ENCODE measurements around the gene CORO2A. TPM values are rescaled to one million over a fixed set of nuclear protein-coding genes. Genes with fewer than 3 reads are reported as not detected.

The CORO2A gene
- total and polyA plus RNA-seq, 2 of the 13 experiments (the other 11 are each of a cell fraction or from before 2014, with no cell fraction given): 14.4 to 15.3 TPM

DNA sequence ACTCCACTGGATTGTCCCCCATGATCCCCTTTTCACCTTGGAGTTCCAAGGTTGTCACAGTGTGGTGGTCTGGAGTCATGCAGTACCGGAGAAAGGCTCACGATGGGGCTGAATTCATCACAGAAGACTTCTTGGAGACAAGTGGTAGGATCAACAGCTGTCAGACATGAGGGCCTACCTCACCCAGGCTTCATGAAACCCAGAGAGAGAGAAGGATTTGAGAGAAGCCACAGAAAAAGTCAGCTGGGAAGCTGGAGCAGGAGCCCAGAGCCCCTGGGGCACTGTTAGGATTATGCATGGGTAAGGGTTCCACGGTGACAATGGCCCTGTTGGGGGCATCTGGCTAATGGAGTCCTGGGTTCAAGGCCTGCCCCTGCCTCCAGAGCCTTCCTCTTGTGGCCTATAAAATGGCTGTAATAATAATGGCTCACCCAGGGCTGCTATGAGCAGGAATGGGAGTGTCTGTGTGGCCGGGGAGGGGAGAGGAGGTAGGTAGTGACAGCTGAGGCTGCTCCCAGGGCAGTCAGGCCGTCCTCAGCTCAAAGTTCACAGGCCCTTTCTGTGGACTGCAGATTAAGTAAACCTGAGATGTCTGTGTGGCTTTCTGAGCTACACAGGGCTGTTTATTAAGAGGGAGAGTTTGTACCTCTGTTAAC is 74.3 kb downstream of the CORO2A start (continued):
- TF ChIP-seq, protein P1, sequence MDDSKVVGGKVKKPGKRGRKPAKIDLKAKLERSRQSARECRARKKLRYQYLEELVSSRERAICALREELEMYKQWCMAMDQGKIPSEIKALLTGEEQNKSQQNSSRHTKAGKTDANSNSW (CRISPR knock-in tag; IDR thresholded peaks at IDR 0.05; ENCODE audit: borderline replicate concordance): no peak
- TF ChIP-seq STAG1 (CRISPR knock-in tag; IDR thresholded peaks at IDR 0.05) (0 out of 2 replicates have a peak, but pooled peaks have one; percentile 18), MAZ (IDR thresholded peaks at IDR 0.05; ENCODE audit: borderline replicate concordance, low read depth, low read length) (no peak), MAZ (CRISPR knock-in tag; IDR thresholded peaks at IDR 0.05; ENCODE audit: low read depth) (0 out of 2 replicates have a peak, but pooled peaks have one; percentile 9), ZNF333 (CRISPR knock-in tag; IDR thresholded peaks at IDR 0.05; ENCODE audit: borderline replicate concordance) (no peak), ZEB1 (IDR thresholded peaks at IDR 0.05; ENCODE audit: insufficient replicate concordance, low read depth) (no peak), LCORL (IDR thresholded peaks at IDR 0.05) (no peak), LCORL (CRISPR knock-in tag; IDR thresholded peaks at IDR 0.05) (peak; percentile 15; the same call in 1 of the 2 replicates), ZNF891 (CRISPR knock-in tag; IDR thresholded peaks at IDR 0.05) (no peak), YY1 (IDR thresholded peaks at IDR 0.05; ENCODE audit: insufficient read depth, insufficient replicate concordance, low read depth, low read length) (peak; percentile 14), YEATS4 (CRISPR knock-in tag; IDR thresholded peaks at IDR 0.05; ENCODE audit: borderline replicate concordance) (no peak), POGZ (CRISPR knock-in tag; IDR thresholded peaks at IDR 0.05) (no peak), ZSCAN31 (CRISPR knock-in tag; IDR thresholded peaks at IDR 0.05; ENCODE audit: low read depth) (no peak), RFX1 (IDR thresholded peaks at IDR 0.05) (no peak), YEATS2 (CRISPR knock-in tag; IDR thresholded peaks at IDR 0.05; ENCODE audit: borderline replicate concordance) (0 out of 2 replicates have a peak, but pooled peaks have one; percentile 12), HNF4G (IDR thresholded peaks at IDR 0.05; ENCODE audit: borderline replicate concordance, low read depth, low read length) (peak; percentile 86; the same call in 1 of the 2 replicates), HNF4G (CRISPR knock-in tag; IDR thresholded peaks at IDR 0.05; ENCODE audit: borderline replicate concordance, low read depth) (no peak), CHCHD3 (CRISPR knock-in tag; IDR thresholded peaks at IDR 0.05) (no peak), THAP11 (CRISPR knock-in tag; IDR thresholded peaks at IDR 0.05) (no peak), NAIF1 (CRISPR knock-in tag; IDR thresholded peaks at IDR 0.05; ENCODE audit: borderline replicate concordance) (no peak)
- TF ChIP-seq, protein P2, sequence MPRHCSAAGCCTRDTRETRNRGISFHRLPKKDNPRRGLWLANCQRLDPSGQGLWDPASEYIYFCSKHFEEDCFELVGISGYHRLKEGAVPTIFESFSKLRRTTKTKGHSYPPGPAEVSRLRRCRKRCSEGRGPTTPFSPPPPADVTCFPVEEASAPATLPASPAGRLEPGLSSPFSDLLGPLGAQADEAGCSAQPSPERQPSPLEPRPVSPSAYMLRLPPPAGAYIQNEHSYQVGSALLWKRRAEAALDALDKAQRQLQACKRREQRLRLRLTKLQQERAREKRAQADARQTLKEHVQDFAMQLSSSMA (CRISPR knock-in tag; IDR thresholded peaks at IDR 0.05): 0 out of 2 replicates have a peak, but pooled peaks have one; percentile 46
- TF ChIP-seq, protein P3, sequence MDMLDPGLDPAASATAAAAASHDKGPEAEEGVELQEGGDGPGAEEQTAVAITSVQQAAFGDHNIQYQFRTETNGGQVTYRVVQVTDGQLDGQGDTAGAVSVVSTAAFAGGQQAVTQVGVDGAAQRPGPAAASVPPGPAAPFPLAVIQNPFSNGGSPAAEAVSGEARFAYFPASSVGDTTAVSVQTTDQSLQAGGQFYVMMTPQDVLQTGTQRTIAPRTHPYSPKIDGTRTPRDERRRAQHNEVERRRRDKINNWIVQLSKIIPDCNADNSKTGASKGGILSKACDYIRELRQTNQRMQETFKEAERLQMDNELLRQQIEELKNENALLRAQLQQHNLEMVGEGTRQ (IDR thresholded peaks at IDR 0.05; ENCODE audit: low read depth, low read length): no peak
- TF ChIP-seq, protein P3 (CRISPR knock-in tag; IDR thresholded peaks at IDR 0.05; ENCODE audit: borderline replicate concordance): no peak
- TF ChIP-seq, protein P4, sequence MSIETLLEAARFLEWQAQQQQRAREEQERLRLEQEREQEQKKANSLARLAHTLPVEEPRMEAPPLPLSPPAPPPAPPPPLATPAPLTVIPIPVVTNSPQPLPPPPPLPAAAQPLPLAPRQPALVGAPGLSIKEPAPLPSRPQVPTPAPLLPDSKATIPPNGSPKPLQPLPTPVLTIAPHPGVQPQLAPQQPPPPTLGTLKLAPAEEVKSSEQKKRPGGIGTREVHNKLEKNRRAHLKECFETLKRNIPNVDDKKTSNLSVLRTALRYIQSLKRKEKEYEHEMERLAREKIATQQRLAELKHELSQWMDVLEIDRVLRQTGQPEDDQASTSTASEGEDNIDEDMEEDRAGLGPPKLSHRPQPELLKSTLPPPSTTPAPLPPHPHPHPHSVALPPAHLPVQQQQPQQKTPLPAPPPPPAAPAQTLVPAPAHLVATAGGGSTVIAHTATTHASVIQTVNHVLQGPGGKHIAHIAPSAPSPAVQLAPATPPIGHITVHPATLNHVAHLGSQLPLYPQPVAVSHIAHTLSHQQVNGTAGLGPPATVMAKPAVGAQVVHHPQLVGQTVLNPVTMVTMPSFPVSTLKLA (IDR thresholded peaks at IDR 0.05): no peak
- TF ChIP-seq, protein P5, sequence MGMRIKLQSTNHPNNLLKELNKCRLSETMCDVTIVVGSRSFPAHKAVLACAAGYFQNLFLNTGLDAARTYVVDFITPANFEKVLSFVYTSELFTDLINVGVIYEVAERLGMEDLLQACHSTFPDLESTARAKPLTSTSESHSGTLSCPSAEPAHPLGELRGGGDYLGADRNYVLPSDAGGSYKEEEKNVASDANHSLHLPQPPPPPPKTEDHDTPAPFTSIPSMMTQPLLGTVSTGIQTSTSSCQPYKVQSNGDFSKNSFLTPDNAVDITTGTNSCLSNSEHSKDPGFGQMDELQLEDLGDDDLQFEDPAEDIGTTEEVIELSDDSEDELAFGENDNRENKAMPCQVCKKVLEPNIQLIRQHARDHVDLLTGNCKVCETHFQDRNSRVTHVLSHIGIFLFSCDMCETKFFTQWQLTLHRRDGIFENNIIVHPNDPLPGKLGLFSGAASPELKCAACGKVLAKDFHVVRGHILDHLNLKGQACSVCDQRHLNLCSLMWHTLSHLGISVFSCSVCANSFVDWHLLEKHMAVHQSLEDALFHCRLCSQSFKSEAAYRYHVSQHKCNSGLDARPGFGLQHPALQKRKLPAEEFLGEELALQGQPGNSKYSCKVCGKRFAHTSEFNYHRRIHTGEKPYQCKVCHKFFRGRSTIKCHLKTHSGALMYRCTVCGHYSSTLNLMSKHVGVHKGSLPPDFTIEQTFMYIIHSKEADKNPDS (CRISPR knock-in tag; IDR thresholded peaks at IDR 0.05): no peak

Measured in HepG2 (cell line).